Stimulated activated CD8-positive, alpha-beta memory T cell treated with anti-CD3 and anti-CD28 coated beads, Interleukin-7, amount 100 ng/mL, for 1 hour (primary cell): Measurements from ENCODE around the gene EPS8L3.

Experiments
- DNase-seq, 2 donors: peaks; one replicate each; pipeline ENCODE4 v3.0.0-alpha.2; 2020; ENCODE audit warnings: low read depth in 2 of 2

The EPS8L3 gene

GRCh38 chr1:109739738-109740614 lies 23.7 kb downstream of the EPS8L3 start:
- DNase-seq: peak; percentile 65

- DNase-seq: no peak
Measured at GRCh38 chr1:109733236-109733870, 30.4 kb downstream of the EPS8L3 start.

- no peak for DNase-seq
Measured at GRCh38 chr1:109732390-109732881, 31.3 kb downstream of the EPS8L3 start.

- DNase-seq: no peak
Measured at GRCh38 chr1:109730666-109731065, 33.1 kb downstream of the EPS8L3 start.

- DNase-seq: no peak
Measured at GRCh38 chr1:109728870-109729269, 34.9 kb downstream of the EPS8L3 start.

GRCh38 chr1:109726728-109727373 lies 36.9 kb downstream of the EPS8L3 start:
- no peak for DNase-seq

- DNase-seq: no peak
Measured at GRCh38 chr1:109726007-109726406, 37.7 kb downstream of the EPS8L3 start.

- DNase-seq: no peak
Measured at GRCh38 chr1:109725510-109725909, 38.2 kb downstream of the EPS8L3 start.

GRCh38 chr1:109724933-109725332 lies 38.8 kb downstream of the EPS8L3 start:
- DNase-seq: no peak

GRCh38 chr1:109722908-109723691 lies 40.6 kb downstream of the EPS8L3 start:
- no peak for DNase-seq

- no peak for DNase-seq
Measured at GRCh38 chr1:109721971-109722370, 41.8 kb downstream of the EPS8L3 start.

GRCh38 chr1:109721042-109721441 lies 42.7 kb downstream of the EPS8L3 start:
- DNase-seq: no peak

- DNase-seq: no peak
Measured at GRCh38 chr1:109719337-109719837, 44.3 kb downstream of the EPS8L3 start.

GRCh38 chr1:109718495-109718894 lies 45.2 kb downstream of the EPS8L3 start:
- no peak for DNase-seq

GRCh38 chr1:109717729-109718128 lies 46.0 kb downstream of the EPS8L3 start:
- no peak for DNase-seq

- DNase-seq: no peak
Measured at GRCh38 chr1:109716570-109717090, 47.1 kb downstream of the EPS8L3 start.

GRCh38 chr1:109716121-109716520 lies 47.6 kb downstream of the EPS8L3 start:
- DNase-seq: no peak

GRCh38 chr1:109714661-109715372 lies 48.9 kb downstream of the EPS8L3 start:
- no peak for DNase-seq

- DNase-seq: no peak
Measured at GRCh38 chr1:109713636-109714035, 50.1 kb downstream of the EPS8L3 start.

- DNase-seq: no peak
Measured at GRCh38 chr1:109712321-109712864, 51.3 kb downstream of the EPS8L3 start.
